D721Med (cell line): ENCODE data around the gene IFNLR1.

Experiments
- DNase-seq: peaks from one replicate; pipeline ENCODE4 v3.0.0; 2011; ENCODE audit warnings: low spot score; ENCODE audit not compliant: insufficient read length
- FAIRE-seq: peaks from 2 replicates; lab custom pipeline; 2011; peaks lifted over from hg19 to GRCh38; lab: Jason Lieb, UNC
- CTCF ChIP-seq: IDR thresholded peaks from 2 replicates; pipeline ENCODE4 v1.5.1; 2012; ENCODE audit warnings: mild to moderate bottlenecking, control low read depth; ENCODE audit not compliant: insufficient read depth; ENCODE audit errors: missing control alignments

The IFNLR1 gene

GRCh38 chr1:24157918-24158481 lies 29.1 kb downstream of the IFNLR1 start:
- FAIRE-seq (no peak), DNase-seq (no peak)
- no peak for TF ChIP-seq CTCF

- no peak for TF ChIP-seq CTCF
- DNase-seq = no peak
- FAIRE-seq = no peak
These were observed 30.4 kb downstream of the IFNLR1 start for GRCh38 chr1:24156542-24157260.

- DNase-seq (no peak), FAIRE-seq (no peak)
- no peak for TF ChIP-seq CTCF
These were observed 31.9 kb downstream of the IFNLR1 start for GRCh38 chr1:24155011-24155782.

- no peak for DNase-seq
- FAIRE-seq = no peak
These were observed 32.9 kb downstream of the IFNLR1 start for GRCh38 chr1:24154215-24154614.

GRCh38 chr1:24152631-24153494 lies 34.2 kb downstream of the IFNLR1 start:
- no peak for TF ChIP-seq CTCF
- FAIRE-seq (no peak), DNase-seq (no peak)

More at GRCh38 chr1:24154215-24154614, 32.9 kb downstream of the IFNLR1 start:
- TF ChIP-seq CTCF = no peak

GRCh38 chr1:24151175-24151533 lies 35.9 kb downstream of the IFNLR1 start:
- FAIRE-seq (no peak), DNase-seq (no peak)
- TF ChIP-seq CTCF = no peak
